Measurements from ENCODE around the gene MAP3K14. TPM values are rescaled to one million over a fixed set of nuclear protein-coding genes. Genes with fewer than 3 reads are reported as not detected.
A peak's percentile ranks its signal among the peaks of the same experiment; 100 is the strongest.

The MAP3K14 gene
- total RNA-seq, 1 donor from 2014 or later: 0.34 TPM

- Histone ChIP-seq H3K27ac (no peak overlapping the region), H3K9me3 (ENCODE audit: low read depth) (no peaks in the 10 kb centered on the region), H4K20me1 (ENCODE audit: low read depth) (peaks cover 4% of the 10 kb centered on the region), H3K9ac (no peak overlapping the region), H3F3A (ENCODE audit: low read depth) (peaks cover 13% of the 10 kb centered on the region), H3K36me3 (no peaks in the 10 kb centered on the region), H3K4me3 (no peak overlapping the region), H2AFZ (replicated peaks) (no peak overlapping the region), H3K27me3 (peaks cover 56% of the 10 kb centered on the region), H3K4me2 (no peak overlapping the region), H3K4me1 (peaks cover 10% of the 10 kb centered on the region), H3K79me2 (ENCODE audit: low read depth) (no peaks in the 10 kb centered on the region)
- DNase-seq (ENCODE audit: low spot score): no peak
- TF ChIP-seq CTCF (IDR thresholded peaks at IDR 0.05) (no peak), EZH2phosphoT487 (IDR thresholded peaks at IDR 0.05) (no peak), EZH2 (IDR thresholded peaks at IDR 0.05) (no peak)
- no peak overlapping the region for H3K27ac Mint-ChIP-seq
- peaks cover 49% of the 10 kb centered on the region for H3K27me3 Mint-ChIP-seq (ENCODE audit: insufficient read depth, low read depth)
- no peaks in the 10 kb centered on the region for H3K9me3 Mint-ChIP-seq
- peaks cover 8% of the 10 kb centered on the region for H3K4me1 Mint-ChIP-seq
- no peaks in the 10 kb centered on the region for H3K36me3 Mint-ChIP-seq
- peak overlapping the region; percentile 30 for H3K4me3 Mint-ChIP-seq
These were observed 93.0 kb downstream of the MAP3K14 start for GRCh38 chr17:45223539-45224528.

- H3K4me1 Mint-ChIP-seq: peaks cover 7% of the 10 kb centered on the region
These were observed 93.8 kb downstream of the MAP3K14 start for GRCh38 chr17:45222996-45223538.

More at GRCh38 chr17:45222996-45223538, 93.8 kb downstream of the MAP3K14 start:
- peak overlapping the region; percentile 86 for H3K4me2 ChIP-seq
- peaks cover 7% of the 10 kb centered on the region for H3K4me1 ChIP-seq
- no peak overlapping the region for H3K9ac ChIP-seq
- DNase-seq (ENCODE audit: low spot score): no peak
- Mint-ChIP-seq H3K36me3 (no peaks in the 10 kb centered on the region), H3K9me3 (no peaks in the 10 kb centered on the region), H3K27ac (no peak overlapping the region), H3K4me3 (peak overlapping the region; percentile 84), H3K27me3 (ENCODE audit: insufficient read depth, low read depth) (peaks cover 50% of the 10 kb centered on the region)
- no peaks in the 10 kb centered on the region for H3K9me3 ChIP-seq (ENCODE audit: low read depth)
- no peaks in the 10 kb centered on the region for H3K36me3 ChIP-seq
- peaks cover 13% of the 10 kb centered on the region for H3F3A ChIP-seq (ENCODE audit: low read depth)
- peaks cover 61% of the 10 kb centered on the region for H3K27me3 ChIP-seq
- H2AFZ ChIP-seq (replicated peaks): no peak overlapping the region
- H3K4me3 ChIP-seq: no peak overlapping the region
- peaks cover 4% of the 10 kb centered on the region for H4K20me1 ChIP-seq (ENCODE audit: low read depth)
- TF ChIP-seq EZH2 (IDR thresholded peaks at IDR 0.05) (no peak), CTCF (IDR thresholded peaks at IDR 0.05) (no peak), EZH2phosphoT487 (IDR thresholded peaks at IDR 0.05) (no peak)
- no peak overlapping the region for H3K27ac ChIP-seq
- no peaks in the 10 kb centered on the region for H3K79me2 ChIP-seq (ENCODE audit: low read depth)

Data from neural progenitor cell (in vitro differentiated cells).